Measurements from ENCODE around the gene MMP15. TPM values are rescaled to one million over a fixed set of nuclear protein-coding genes. Genes with fewer than 3 reads are reported as not detected.

Gene MMP15
- total and polyA plus RNA-seq, 4 donors = 7.0 to 38.8 (median 21.4) TPM

GRCh38 chr16:58020628-58021521, 4.7 kb upstream of the MMP15 start:
- WGBS = 52% methylated on average over 8 of the region's 8 CpGs
- Histone ChIP-seq H3K9ac (ENCODE audit: low read depth in 1 of 2, low read length in 2 of 2) (no peak overlapping the region), H3K4me1 (ENCODE audit: control insufficient read depth in 4 of 4, insufficient read depth in 4 of 4, low read length in 3 of 4) (peaks cover 3 to 33% (median 26%) of the 10 kb centered on the region in 4 donors), H3K9me3 (ENCODE audit: control insufficient read depth in 4 of 4, low read length in 3 of 4) (no peaks in the 10 kb centered on the region), H3K36me3 (ENCODE audit: control insufficient read depth in 4 of 4, insufficient read depth in 3 of 4, low read depth in 1 of 4, low read length in 3 of 4) (peaks cover 0 to 7% (median 5%) of the 10 kb centered on the region in 4 donors), H3K27ac (ENCODE audit: low read depth in 1 of 2, low read length in 2 of 2) (no peak overlapping the region), H3K27me3 (ENCODE audit: control insufficient read depth in 4 of 4, insufficient read depth in 4 of 4, low read length in 3 of 4) (no peaks in the 10 kb centered on the region), H3K4me3 (ENCODE audit: low read depth in 1 of 3, low read length in 3 of 3) (no peak overlapping the region)
- TF ChIP-seq SP1 (IDR thresholded peaks at IDR 0.05) (no peak), NR2F2 (IDR thresholded peaks at IDR 0.05) (peak; percentile 57), ZBTB33 (IDR thresholded peaks at IDR 0.05) (no peak), JUND (IDR thresholded peaks at IDR 0.05) (no peak), HNF4G (IDR thresholded peaks at IDR 0.05) (no peak), EGR1 (IDR thresholded peaks at IDR 0.05; ENCODE audit: low read depth in 2 of 2) (no peak), RXRA (IDR thresholded peaks at IDR 0.05) (no peak), GABPA (IDR thresholded peaks at IDR 0.05 in 1 of 2, conservative IDR thresholded peaks at IDR 0.05 in 1 of 2) (no peak), FOXA2 (IDR thresholded peaks at IDR 0.05) (no peak), YY1 (IDR thresholded peaks at IDR 0.05) (no peak), REST (IDR thresholded peaks at IDR 0.05) (no peak), RAD21 (IDR thresholded peaks at IDR 0.05) (peak; percentile 91), TAF1 (conservative IDR thresholded peaks at IDR 0.05) (no peak), HNF4A (conservative IDR thresholded peaks at IDR 0.05) (no peak), FOXA1 (IDR thresholded peaks at IDR 0.05) (peak; percentile 29), CTCF (IDR thresholded peaks at IDR 0.05; ENCODE audit: low read depth, low read length, missing input control) (peak; percentile 85), ATF3 (IDR thresholded peaks at IDR 0.05) (no peak), MAX (IDR thresholded peaks at IDR 0.05) (no peak)
- peak; percentile 75 for DNase-seq (ENCODE audit: low spot score)

Data from liver (tissue), 9 donors.